Limb (tissue), 2 donors: ENCODE measurements around the gene SMYD3.
A peak's percentile ranks its signal among the peaks of the same experiment; 100 is the strongest.

Source experiments
- DNase-seq, 2 donors: peaks; one replicate each; pipeline ENCODE4 v3.0.0-alpha.2; 2016; ENCODE audit errors: extremely low spot score in 2 of 2

SMYD3 gene

DNA sequence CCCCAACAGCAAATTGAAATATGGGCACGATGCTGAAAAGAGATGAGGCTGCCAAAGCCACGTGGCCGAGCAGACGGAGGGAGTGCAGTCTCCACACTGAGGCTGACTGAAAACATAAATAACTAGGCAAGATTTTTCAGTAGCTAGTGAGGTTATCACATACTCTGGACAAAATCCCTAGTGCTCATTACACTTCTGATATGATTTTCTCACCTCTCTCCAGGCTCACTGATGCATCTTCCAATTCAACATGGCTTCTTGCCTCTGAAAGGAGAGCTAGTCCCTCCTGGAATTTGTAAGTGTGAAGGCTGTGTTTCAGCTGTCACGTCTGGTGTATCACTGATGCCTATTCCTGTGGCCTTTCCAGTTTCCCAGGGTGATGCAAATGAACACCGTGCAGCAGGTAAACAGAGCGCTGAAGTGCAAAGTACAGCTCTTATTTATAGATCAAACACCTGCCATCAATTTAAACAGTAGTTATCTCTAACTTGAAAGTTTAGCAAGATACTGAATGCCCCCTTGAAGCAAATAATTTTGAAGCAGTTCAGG lies 696.2 kb downstream of the SMYD3 start:
- DNase-seq = no peak

DNA sequence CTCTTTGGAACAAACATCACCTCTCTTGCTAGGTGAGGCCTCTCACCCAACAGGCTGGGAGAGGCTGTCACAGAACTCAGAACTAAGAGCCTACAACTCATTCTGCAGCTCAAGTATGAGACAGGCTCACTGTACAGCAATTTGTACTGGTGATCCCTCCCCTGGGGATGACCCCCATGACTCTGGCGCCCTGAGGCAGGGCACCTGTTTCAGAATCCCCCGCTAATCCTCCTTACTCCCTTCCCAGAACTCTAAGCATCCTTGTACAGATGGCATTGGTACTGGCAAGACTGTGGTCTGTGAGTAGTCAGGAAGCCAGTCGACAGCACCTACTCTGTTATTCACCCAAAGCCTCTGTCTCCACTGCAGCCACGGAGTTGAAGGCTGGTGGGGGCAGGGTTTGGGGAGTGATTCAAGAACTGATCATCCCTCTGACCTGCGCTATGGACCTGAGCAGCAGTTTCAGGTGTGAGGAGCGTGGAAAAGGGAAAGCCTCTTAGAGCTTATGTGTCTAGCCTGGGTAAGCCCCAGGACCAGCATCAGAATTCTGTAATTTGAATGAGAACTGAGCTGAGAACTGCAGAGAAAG lies 696.8 kb downstream of the SMYD3 start:
- DNase-seq = no peak

DNA sequence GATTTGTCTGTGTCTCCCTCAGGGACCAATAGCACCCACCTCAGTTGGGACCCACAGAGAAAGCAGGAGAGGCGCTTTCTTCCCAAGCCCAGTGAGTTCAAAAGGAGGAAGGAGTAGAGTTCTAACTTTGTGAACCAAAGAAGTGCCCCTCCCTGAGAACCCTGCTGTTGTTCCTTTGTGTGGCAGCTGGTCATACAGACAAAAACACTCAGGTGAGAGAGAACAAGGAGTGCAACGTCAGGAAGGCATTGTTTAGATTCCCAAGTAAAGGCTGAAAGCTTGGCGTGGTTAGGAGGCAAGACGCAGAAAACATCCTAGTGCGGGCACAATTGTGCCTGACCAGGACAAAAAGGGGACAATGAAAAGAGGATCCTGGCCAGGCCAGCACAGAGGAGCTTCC lies 697.7 kb downstream of the SMYD3 start:
- peak in 1 of 2 donors; percentile 8 for DNase-seq

DNA sequence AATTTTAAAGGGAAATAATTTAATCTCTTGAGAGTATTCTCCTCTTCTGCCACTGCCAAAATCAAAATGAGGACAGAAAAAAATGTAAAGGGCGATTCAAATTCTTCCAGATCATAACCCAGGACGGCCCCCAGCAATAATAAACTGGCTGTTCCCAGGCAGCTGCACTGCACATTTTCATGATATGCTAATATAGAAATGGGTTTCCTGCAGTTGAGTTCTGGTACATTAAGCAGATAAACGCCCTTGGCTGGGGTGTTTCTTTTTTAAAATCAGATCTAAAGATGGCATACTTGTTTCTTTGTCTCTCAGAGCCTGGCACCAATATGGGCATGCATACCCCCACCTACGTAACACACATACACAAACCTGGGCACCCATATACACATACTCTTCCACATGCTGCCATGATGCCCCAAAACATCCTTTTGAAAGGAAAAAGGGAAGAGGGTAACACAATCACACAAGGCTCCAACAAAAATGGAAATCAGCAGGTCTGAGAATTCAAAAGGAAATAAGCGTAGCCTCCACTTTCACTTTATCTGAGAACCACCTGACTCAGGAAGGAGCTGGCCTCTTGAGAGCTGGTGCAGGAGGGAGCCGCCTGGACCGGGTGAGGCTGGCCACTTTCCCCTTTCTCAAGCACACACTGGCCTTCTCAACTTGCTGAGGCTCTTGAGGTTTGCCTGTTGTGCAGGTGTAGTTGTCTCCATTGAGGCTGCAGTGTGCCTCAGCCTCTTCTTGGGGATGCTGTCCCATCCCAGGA lies 698.9 kb downstream of the SMYD3 start:
- peak in 1 of 2 donors; percentile 11 for DNase-seq

DNA sequence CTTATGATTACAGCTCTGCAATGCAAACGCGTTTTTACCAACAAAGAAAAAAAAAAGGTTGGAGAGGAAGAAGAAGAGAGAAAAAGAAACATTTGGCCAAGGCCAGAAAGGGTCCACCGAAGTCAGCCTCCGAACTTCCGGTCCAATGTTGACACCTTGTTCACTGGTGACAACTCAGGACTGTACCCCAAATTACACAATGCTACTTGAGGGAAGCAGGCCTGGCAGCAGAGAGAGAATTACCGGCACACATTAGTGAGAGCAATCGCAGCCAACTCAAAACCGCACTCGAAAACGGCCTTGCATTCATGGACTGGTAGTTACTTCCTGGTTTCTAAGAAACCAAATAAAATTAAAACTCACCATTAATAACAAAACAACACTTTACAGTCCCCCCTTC lies 699.8 kb downstream of the SMYD3 start:
- peak in 1 of 2 donors; percentile 25 for DNase-seq

DNA sequence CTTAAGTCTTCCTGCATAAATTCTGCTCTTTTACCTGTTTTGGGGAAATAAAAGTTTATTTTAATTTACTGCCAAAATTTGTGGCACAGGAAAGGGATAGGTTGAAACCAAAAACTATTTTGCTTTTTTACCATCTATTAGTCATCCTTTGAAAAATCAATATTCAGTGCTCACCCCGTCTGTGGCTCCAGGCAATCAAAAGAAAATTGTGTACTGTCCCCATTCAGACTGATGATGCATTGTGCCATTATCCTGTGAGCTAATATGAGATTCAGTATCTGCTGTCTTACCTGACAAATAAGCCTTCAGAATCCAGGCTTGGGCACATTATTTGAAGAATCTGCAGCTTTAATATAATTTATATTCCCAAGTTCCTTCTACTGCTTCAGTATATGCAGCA lies 701.5 kb downstream of the SMYD3 start:
- no peak for DNase-seq

DNA sequence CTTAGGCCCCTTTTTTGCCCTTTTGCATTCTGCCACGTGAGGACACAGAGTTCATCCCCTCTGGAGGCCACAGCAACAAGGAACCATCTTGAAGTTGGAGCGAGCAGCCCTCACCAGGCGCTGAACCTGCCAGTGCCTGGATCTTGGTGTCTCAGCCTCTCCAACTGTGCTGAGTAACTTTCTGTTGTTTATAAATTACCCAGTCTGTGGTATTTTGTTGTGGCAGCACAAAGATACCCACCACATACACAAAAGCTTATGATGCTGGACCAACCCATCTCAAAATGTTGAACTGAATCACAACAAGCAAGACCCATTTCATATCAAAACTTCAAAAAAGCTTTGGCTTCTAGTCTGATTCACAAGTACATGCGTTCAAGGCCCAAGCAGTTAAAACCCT lies 702.4 kb downstream of the SMYD3 start:
- no peak for DNase-seq

DNA sequence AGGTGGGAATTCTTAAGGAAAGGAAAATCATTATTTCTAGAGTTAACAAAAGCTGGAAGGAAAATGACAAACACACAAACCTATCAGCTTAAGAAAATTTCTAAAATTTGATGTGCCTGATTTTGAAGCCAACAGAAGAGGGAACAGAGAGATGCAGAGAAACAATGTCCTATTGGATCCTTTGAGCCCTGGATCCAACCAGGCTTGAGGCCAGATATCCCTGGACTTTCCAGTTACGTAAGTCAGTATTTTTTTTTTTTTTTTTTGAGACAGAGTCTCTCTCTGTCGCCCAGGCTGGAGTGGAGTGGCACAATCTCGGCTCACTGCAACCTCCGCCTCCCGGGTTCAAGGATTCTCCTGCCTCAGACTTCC lies 703.4 kb downstream of the SMYD3 start:
- no peak for DNase-seq

DNA sequence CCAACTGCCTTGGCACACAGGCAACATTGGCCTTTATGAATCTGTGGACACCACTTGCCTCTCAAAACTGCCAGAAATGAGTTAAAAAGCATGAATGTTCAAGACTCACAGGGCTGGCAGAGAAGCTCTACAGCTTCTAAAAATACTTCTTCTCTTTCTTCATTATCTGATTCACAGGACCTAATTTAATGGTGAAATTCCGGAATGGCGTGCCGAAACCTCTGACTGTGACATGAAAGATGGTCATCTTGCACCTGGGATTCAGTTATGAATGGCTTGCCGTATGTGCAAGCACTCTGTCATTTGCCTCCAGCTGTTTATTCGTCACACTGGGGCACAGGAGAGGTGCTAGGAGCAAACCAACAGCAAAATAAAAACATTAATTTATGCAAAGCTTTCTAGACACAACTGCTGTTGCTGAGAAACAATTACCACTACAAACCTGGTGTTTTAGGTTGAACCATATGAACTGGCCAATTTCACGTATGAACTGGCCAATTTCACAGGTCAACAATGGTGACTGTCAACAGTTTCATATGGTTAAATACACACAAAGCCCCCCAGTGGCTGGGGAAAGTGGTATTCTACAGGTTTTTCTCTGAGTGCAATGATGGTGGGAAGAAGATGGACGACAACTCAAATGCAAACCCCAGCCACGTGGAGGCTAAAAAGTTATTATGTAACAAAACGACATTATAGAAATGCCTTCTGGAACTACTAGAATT lies 704.0 kb downstream of the SMYD3 start:
- DNase-seq = no peak

DNA sequence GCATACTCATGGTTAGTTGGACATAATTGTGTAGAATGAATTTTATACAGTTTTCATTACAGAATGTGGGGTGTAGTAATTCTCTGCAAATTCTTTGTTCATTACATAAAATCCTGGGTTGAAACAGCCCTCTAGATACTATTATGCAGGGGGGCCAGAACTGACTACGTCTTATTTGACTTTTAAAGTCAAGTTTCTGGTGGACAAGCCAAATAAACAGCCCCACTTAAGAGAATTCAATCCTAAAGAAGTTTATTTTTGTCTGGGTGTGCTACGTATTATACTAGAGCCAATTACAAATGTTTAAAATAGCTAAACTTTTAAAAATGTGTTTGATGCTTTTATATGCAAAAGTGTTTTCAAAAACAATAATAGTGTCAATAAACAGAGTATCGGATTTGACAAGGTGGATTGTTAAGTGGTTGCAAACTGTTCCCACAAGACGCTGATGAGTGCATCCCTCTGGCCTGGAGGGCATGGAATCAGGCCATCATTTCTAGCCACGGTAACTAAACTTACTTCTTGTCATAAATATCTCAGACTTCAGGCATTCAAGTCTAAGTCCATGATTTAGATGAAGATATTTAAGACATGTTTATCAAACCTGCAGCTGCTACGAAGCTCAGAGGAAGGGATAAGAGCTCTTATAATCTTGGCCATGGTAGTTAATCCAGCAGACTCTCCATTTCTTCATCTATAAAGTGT lies 706.0 kb downstream of the SMYD3 start:
- no peak for DNase-seq

DNA sequence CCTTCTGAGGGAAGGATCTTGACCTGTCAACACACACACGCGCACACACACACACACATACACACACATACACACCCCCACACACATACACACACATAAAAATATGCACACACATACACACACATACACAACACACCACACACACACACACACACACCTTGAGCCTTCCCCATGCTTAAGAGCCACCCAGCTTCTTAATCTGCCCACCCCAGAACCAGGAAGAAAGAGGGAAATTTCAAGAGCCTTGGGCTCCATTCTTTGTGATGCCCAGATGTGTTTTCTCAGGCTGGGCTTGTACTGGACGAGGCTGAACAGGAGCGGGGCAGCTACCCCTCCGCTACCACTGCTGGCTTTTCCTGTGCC lies 708.7 kb downstream of the SMYD3 start:
- no peak for DNase-seq

DNA sequence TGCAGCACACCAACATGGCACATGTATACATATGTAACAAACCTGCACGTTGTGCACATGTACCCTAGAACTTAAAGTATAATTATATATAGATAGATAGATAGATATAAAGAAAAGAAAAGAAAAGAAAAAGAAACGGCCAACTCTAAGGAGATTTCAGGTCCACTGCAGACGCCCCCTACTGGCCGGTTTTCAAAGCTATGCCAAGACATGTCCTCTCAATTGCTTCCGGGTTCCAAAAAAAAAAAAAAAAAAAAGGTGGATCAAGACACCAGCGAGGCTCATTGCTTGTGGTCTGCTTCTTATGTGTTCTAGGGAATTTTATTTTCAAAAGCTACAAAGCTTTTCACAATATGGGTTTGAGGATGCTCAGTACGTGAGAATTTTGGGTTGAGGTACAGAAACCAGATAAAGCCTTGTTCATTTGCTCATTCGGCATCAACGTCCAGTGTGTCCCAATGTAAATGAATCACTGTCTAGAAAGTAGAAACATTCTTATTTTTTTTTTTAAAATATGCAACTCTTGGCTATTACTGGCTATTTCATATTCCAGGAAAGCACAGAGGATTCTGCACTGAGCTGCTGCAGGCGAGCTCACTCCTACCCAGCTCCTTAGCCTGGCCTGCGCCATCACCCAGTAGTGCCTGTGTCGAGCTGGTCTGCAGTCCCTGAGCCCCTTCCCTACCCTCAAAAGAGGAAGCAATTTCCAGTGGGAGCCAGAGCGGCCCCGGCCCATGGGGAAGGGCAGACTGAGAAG lies 709.3 kb downstream of the SMYD3 start:
- no peak for DNase-seq

DNA sequence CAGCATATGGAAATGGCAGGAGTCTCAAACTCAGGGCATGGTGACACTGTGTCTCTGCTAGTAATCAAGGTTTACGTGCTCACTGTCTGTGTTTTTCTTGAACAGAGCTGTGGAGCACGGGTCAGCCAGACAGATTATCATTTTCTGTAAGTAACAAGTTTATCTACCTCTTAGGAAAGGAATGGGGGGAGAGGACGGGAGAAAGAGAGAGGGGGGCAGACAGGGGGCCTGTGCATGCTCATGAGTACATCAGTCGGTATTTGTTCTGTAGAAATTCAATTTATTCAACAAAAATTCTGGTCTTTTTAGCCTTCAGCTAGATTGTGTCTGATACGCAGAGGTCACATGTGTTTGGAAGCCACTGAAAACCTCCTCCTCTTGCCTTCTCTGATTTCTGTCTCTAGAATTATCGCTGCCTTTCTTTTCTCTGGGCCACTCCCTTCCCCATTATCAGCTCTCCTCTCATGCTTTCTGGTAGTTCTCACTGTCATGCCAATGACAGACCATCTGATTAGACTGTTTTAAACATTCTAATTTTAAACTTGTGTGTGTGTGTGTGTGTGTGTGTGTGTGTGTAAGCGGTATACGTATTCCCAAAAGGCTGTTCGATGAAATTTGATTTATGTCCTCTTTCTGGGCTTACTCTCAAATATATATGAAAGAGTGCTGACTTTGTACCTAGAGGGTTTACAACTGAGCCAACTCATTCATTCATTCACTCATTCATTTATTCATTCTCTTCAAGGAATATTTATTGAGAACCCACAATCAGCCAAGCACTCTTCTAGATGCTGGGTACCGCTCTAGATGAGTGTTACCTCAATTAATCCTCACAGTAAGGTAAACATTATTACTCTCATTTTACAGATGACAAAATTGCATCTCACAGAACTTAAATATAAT lies 715.4 kb downstream of the SMYD3 start:
- no peak for DNase-seq

DNA sequence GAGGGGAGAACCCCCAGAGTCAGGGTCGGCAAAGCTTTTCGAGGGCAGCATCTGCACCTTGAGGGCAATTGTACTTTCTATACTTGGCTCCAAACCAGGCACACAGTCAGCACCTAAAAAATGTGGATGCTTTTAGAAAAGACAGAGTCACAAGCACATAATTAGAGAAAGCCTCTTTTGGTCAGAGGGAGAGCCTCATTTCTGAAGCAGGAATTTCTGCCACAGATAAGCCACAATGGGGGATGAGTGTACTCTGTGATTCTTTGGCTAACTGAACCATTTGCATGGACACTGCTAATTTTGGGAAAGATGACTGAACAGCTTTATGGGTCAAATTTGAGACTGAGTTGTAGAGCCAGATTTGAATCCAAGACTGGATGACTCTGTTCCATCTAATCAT lies 716.6 kb downstream of the SMYD3 start:
- DNase-seq = no peak

DNA sequence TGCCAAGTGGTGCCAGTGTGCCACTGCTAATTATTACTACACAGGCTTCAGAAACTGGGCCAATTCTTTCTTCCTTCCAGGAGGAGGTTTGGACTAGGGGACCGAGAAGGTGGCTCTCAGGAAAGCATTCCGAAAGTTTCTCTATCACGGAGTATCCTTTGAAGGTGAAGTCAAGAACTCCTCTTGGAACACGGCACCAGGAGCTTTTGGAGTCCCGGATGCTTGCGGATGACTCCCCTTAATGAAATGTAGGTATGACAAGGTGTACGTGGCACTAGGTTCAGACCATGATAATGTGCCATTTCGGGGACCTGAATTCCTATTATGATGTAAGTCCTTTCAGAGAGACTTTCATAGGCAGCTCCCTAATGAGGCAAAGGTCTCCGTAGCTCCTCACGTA lies 718.2 kb downstream of the SMYD3 start:
- DNase-seq = no peak

DNA sequence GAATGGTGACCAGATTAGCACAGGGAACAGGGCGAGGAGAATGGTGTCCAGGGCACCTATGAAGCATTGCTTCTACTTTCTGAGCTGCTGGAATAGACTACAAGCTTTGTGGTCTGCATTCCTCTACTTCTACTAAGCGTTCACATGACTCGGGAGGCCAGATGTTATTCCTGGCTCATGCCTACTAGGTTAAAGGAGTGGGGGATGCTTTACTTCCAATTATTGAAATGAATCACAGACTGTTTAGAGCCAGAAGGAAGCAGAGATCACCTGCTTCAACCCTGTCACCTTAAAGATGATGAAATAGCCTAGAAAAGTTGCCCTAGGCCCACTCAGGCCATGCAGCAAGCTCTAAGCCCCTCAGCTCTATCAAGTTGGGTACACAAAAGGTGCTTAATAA lies 718.8 kb downstream of the SMYD3 start:
- peak in 1 of 2 donors; percentile 33 for DNase-seq

DNA sequence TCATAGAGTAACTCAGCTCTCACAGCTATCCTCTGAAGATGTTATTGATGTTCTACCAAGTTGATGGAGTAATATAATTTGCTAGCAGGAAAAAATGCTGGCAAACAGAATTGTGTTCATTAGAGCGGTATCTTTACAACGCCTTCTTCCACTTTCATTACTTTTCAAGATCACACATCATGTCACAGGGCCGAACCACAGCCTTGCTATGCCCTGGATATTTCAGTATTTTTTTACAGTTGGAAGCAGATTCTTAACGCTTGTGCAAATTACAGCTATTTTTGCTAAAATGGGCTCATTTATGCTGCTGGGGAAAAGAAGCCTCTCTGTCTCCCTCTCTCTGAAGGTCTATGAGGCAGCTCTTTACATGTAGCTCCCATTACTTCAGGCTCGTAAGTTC lies 720.1 kb downstream of the SMYD3 start:
- no peak for DNase-seq

DNA sequence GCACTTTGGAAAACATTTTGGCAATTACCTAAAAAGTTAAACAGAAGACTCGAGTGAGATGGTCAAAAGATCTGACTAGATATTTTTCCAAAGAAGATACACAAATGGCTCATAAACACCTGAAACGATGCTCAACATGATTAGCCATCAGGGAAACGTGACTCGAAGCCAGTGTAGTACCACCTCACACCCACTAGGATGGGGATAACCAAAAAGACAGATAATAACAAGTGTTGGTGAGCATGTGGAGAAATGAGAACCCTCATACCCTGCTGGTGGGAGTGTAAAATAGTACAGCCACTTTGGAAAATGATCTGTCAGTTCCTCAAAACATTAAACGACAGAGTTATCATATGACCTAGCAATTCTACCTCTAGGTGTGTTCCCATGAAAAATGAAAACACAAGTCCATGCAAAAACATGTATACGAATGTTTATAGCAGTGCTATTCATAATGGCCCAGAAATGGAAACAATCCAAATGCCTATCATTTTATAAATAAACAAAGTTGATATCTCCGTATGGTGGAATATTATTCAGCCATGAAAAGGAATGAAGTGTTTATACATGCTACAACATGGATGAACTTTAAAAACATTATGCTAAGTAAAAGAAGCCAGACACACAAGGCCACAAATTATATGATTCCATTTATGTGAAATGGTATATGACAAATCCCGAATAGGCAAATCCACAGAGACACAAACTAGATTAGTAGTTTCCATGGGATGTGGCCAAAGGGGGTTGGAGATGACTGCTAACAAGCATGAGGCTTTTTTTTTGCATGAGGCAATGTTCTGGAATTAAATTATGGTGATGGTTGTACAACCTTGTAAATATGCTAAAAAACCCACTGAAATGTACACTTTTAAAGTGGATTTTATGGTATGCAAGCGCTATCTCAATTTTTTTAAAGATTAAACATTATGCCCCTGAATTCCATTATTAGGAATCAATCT lies 727.0 kb downstream of the SMYD3 start:
- DNase-seq = no peak

DNA sequence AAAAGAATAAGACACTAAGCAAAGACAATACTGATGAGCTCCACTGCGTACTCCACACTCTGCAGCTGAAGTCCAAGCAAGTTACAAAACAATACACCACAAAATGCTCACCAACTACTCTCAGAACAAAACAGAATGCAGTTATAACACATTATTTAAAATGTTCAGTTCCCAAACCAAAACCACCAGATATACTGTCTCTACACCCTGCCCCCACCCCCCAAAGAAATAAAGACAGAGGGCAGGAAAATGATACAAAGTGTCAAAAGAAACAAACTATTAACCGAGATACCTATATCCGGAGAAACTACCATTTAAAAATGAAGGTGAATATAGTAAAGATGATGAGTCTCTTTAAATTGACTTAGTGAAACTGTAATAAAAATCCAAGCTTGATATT lies 729.3 kb downstream of the SMYD3 start:
- DNase-seq = no peak
